Right lobe of liver (tissue), 6 donors: ENCODE measurements around the gene COTL1. TPM values are rescaled to one million over a fixed set of nuclear protein-coding genes. Genes with fewer than 3 reads are reported as not detected.

Source experiments
- ATAC-seq, 4 donors: fragments of 200-7000 bp; cut with Tn5 transposase; one replicate each; pipeline ENCODE4 v1.9.1; 2020; ENCODE audit warnings: mild to moderate bottlenecking in 4 of 4, moderate library complexity in 4 of 4
- DNase-seq, 3 donors: peaks; one replicate each; pipeline ENCODE4 v3.0.0-alpha.2; 2020
- H3K27ac ChIP-seq, 3 donors: fragments of 200-600 bp; one replicate each; pipeline ENCODE4 v1.8.0; 2022
- H3K27me3 ChIP-seq, 2 donors: fragments of 200-600 bp; one replicate each; pipeline ENCODE4 v1.8.0; 2022
- H3K36me3 ChIP-seq, 4 donors: fragments of 200-600 bp; sonication (generic) in 1 of 4; one replicate each; pipeline versions ENCODE4 v1.5.1 to v1.8.0; 2017 to 2022; ENCODE audit warnings: control low read depth in 1 of 4
- H3K4me1 ChIP-seq, 4 donors: fragments of 200-600 bp; sonication (generic) in 1 of 4; one replicate each; pipeline versions ENCODE4 v1.5.1 to v1.8.0; 2017 to 2022; ENCODE audit warnings: control low read depth in 1 of 4
- H3K4me3 ChIP-seq, 3 donors: fragments of 200-600 bp; one replicate each; pipeline ENCODE4 v1.8.0; 2022
- H3K9me3 ChIP-seq, 4 donors: fragments of 200-600 bp; sonication (generic) in 1 of 4; one replicate each; pipeline versions ENCODE4 v1.5.1 to v1.8.0; 2017 to 2022; ENCODE audit warnings: control low read depth in 1 of 4
- CTCF ChIP-seq, 4 donors: fragments of 200-600 bp in 3 of 4; fragments of 450-650 bp in 1 of 4; IDR thresholded peaks; one replicate each; pipeline versions ENCODE4 v1.5.1 to v1.8.0; 2016 to 2022; ENCODE audit warnings: antibody characterized with exemption in 4 of 4, mild to moderate bottlenecking in 2 of 4
- POLR2A ChIP-seq: fragments of 450-650 bp; IDR thresholded peaks from one replicate; pipeline ENCODE4 v1.6.1; 2017; ENCODE audit warnings: antibody characterized with exemption, mild to moderate bottlenecking
- WGBS: methylation state at CpG from one replicate; pipeline ENCODE4 v1.1.6; 2018; ENCODE audit warnings: low coverage, low lambda C conversion rate; ENCODE audit not compliant: insufficient coverage; ENCODE audit errors: missing lambda C conversion rate; 5-methylcytosine and 5-hydroxymethylcytosine counted together
- intact Hi-C, 2 donors: fragments of 100-400 bp; cut with DNase I; formaldehyde crosslinking; loops; one replicate each; pipeline versions ENCODE4 v1.11.2 to v1.14.1; 2022
- total RNA-seq, 6 experiments: library from RNA; depleted of rRNA in 2 of 6; stranded (reverse); fragments of >200 nt in 2 of 6; fragmentation: NEBNext Ultra II Directional in 3 of 6; extraction: Animal tissue kit (Norgen Biotek cat#: 25700) in 3 of 6; gene quantifications; one replicate each; pipeline versions ENCODE4 v1.1.0 to v1.2.4, GENCODE V29; 2016 to 2023
- donor health status: DM: no; HTN: yes; CAD: no.
- donor health status: DM: no; HTN: no; CAD: no.
- donor health status: DM: no; HTN: no; CAD: no.
- donor health status: DM: no; HTN: yes; CAD: no.
- donor health status: DM: no; HTN: yes; CAD: no.

The COTL1 gene
- total RNA-seq, 6 experiments from 2014 or later, result 12.4 to 51.0 (median 18.6) TPM

GRCh38 chr16:84630446-84631152 lies 12.7 kb upstream of the COTL1 start:
- Histone ChIP-seq H3K4me3 (no peak overlapping the region), H3K36me3 (no peaks in the 10 kb centered on the region), H3K9me3 (no peaks in the 10 kb centered on the region), H3K4me1 (peaks cover 0 to 5% (median 1%) of the 10 kb centered on the region in 4 donors), H3K27me3 (no peaks in the 10 kb centered on the region), H3K27ac (no peak overlapping the region)
- ATAC-seq, result no peak
- intact Hi-C loops, result no loop called here
- TF ChIP-seq CTCF (IDR thresholded peaks at IDR 0.05), result no peak
- no peak for TF ChIP-seq POLR2A
- WGBS, result 83% methylated on average over 16 of the region's 16 CpGs
- DNase-seq, result no peak

GRCh38 chr16:84630009-84630408 lies 12.1 kb upstream of the COTL1 start:
- no peak overlapping the region for H3K4me3 ChIP-seq
- DNase-seq, result no peak
- H3K27me3 ChIP-seq, result no peaks in the 10 kb centered on the region
- H3K36me3 ChIP-seq, result no peaks in the 10 kb centered on the region
- WGBS, result 67% methylated on average over 3 of the region's 5 CpGs
- no peak overlapping the region for H3K27ac ChIP-seq
- H3K9me3 ChIP-seq, result no peaks in the 10 kb centered on the region
- intact Hi-C loops, result no loop called here
- peaks cover 0 to 5% (median 0%) of the 10 kb centered on the region in 4 donors for H3K4me1 ChIP-seq
- ATAC-seq, result no peak
- TF ChIP-seq POLR2A (no peak), CTCF (IDR thresholded peaks at IDR 0.05) (no peak)

DNA sequence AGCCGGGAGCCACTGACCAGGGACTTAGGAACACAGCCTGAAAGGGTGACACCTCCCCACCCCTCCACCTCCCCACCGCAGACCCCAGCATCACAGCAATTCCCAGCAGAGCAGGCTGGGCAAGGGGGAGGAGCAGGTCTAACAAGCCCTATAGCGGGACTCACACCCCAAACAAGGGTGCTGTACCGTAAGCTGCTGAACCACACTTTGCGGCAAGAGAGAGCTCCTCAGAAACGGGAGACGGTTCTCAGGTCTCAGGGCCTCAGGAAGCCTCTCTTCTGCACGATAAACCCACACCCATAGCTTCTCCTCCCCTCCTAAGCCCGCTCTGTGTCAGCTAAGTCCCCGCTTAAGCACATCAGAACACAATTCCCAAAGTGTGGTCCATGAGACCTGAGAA lies 11.7 kb upstream of the COTL1 start:
- Histone ChIP-seq H3K27me3 (no peaks in the 10 kb centered on the region), H3K4me1 (peaks cover 0 to 5% (median 0%) of the 10 kb centered on the region in 4 donors), H3K4me3 (no peak overlapping the region), H3K27ac (no peak overlapping the region), H3K9me3 (no peaks in the 10 kb centered on the region), H3K36me3 (no peaks in the 10 kb centered on the region)
- TF ChIP-seq CTCF (IDR thresholded peaks at IDR 0.05) (no peak), POLR2A (no peak)
- DNase-seq (no peak), ATAC-seq (no peak)
- intact Hi-C loops, result no loop called here
- WGBS, result 76% methylated on average over 4 of the region's 10 CpGs

- peaks cover 0 to 4% (median 0%) of the 10 kb centered on the region in 4 donors for H3K4me1 ChIP-seq
- H3K27ac ChIP-seq, result no peak overlapping the region
- H3K9me3 ChIP-seq, result no peaks in the 10 kb centered on the region
- WGBS, result 65% methylated on average over 7 of the region's 7 CpGs
- no peak overlapping the region for H3K4me3 ChIP-seq
- TF ChIP-seq POLR2A (no peak), CTCF (IDR thresholded peaks at IDR 0.05) (no peak)
- H3K27me3 ChIP-seq, result no peaks in the 10 kb centered on the region
- DNase-seq (no peak), ATAC-seq (no peak)
- intact Hi-C loops, result no loop called here
- no peaks in the 10 kb centered on the region for H3K36me3 ChIP-seq
Observed at GRCh38 chr16:84628226-84628731, 10.4 kb upstream of the COTL1 start.
